Thyroid gland (tissue), 4 donors: ENCODE results near the gene RPL38. TPM values are rescaled to one million over a fixed set of nuclear protein-coding genes. Genes with fewer than 3 reads are reported as not detected.
A peak's percentile ranks its signal among the peaks of the same experiment; 100 is the strongest.

Source experiments
- DNase-seq, 2 donors: peaks; one replicate each; pipeline ENCODE4 v3.0.0-alpha.2; 2019
- H3K27ac ChIP-seq, 3 donors: fragments of 200-600 bp; sonication (generic); 1 replicate in 2 of 3; 2 replicates in 1 of 3; pipeline ENCODE4 v1.5.1; 2016 to 2019; ENCODE audit warnings: mild to moderate bottlenecking in 1 of 3, moderate library complexity in 1 of 3
- H3K27me3 ChIP-seq: fragments of 200-600 bp; sonication (generic); one replicate; pipeline ENCODE4 v1.5.1; 2019
- H3K36me3 ChIP-seq, 2 donors: fragments of 200-600 bp; sonication (generic); one replicate each; pipeline ENCODE4 v1.5.1; 2016 to 2019
- H3K4me1 ChIP-seq, 2 donors: fragments of 200-600 bp; sonication (generic); one replicate each; pipeline ENCODE4 v1.5.1; 2017 to 2019
- H3K4me3 ChIP-seq, 3 donors: fragments of 200-600 bp; sonication (generic); replicated peaks in 1 of 3; 1 replicate in 2 of 3; 2 replicates in 1 of 3; pipeline ENCODE4 v1.5.1; 2016; ENCODE audit warnings: mild to moderate bottlenecking in 1 of 3
- H3K9me3 ChIP-seq: fragments of 200-600 bp; sonication (generic); one replicate; pipeline ENCODE4 v1.5.1; 2017
- POLR2A ChIP-seq, 2 donors: fragments of 450-650 bp; IDR thresholded peaks; one replicate each; pipeline ENCODE4 v1.6.1; 2017; ENCODE audit warnings: antibody characterized with exemption in 2 of 2, mild to moderate bottlenecking in 2 of 2, moderate library complexity in 1 of 2
- WGBS, 2 donors: methylation state at CpG; one replicate each; pipeline ENCODE4 v1.1.5; 2017; 5-methylcytosine and 5-hydroxymethylcytosine counted together
- intact Hi-C: fragments of 100-400 bp; cut with DNase I; formaldehyde crosslinking; loops from one replicate; pipeline ENCODE4 v1.15.1; 2023
- total RNA-seq, 4 donors: library from RNA; depleted of rRNA; stranded (reverse); fragments of >200 nt; gene quantifications; one replicate each; pipeline ENCODE4 v1.2.3, GENCODE V29; 2016
- TF ChIP-seq, protein P1 (sequence below), 6 experiments: fragments of 200-600 bp in 3 of 6; fragments of 450-650 bp in 3 of 6; sonication (generic) in 3 of 6; IDR thresholded peaks; one replicate each; pipeline ENCODE4 v1.5.1; 2016 to 2019; ENCODE audit warnings: antibody characterized with exemption in 6 of 6, mild to moderate bottlenecking in 2 of 6, inconsistent platforms in 1 of 6, moderate library complexity in 1 of 6

The RPL38 gene
- total RNA-seq, 4 donors from 2014 or later, result 320 to 657 (median 412) TPM

DNA sequence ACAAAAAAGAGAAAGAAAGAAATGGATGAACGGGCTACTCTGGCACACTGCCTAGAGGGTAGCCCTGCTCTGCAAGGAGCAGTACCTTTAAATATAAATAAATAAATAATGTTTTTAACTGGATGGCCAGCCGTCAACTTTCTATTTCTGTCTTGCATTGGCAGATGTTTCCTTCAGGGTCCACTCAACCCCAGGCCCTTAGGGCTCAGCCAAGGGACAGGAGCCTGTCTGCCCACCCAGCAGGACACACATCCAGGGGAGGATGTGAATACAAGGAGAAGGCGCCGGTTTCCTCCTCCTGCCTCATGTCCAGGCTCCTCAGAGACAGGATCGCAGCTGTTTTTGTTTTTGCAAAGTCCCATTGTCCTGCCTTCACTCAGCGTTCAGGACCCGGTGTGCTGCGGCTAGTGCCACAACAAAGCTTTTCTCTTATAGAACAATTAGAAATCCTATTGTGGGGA is 32.5 kb downstream of the RPL38 start:
- Histone ChIP-seq H3K4me1 (peaks cover 55 to 78% of the 10 kb centered on the region in 2 donors), H3K27ac (peak overlapping the region; percentile 44 to 72 (median 55)), H3K4me3 (no peak overlapping the region), H3K36me3 (peaks cover 0 to 4% of the 10 kb centered on the region in 2 donors), H3K9me3 (no peaks in the 10 kb centered on the region), H3K27me3 (no peaks in the 10 kb centered on the region)
- peak; percentile 60 to 63 for DNase-seq
- no peak for TF ChIP-seq POLR2A (IDR thresholded peaks at IDR 0.05)
- TF ChIP-seq, protein P1, sequence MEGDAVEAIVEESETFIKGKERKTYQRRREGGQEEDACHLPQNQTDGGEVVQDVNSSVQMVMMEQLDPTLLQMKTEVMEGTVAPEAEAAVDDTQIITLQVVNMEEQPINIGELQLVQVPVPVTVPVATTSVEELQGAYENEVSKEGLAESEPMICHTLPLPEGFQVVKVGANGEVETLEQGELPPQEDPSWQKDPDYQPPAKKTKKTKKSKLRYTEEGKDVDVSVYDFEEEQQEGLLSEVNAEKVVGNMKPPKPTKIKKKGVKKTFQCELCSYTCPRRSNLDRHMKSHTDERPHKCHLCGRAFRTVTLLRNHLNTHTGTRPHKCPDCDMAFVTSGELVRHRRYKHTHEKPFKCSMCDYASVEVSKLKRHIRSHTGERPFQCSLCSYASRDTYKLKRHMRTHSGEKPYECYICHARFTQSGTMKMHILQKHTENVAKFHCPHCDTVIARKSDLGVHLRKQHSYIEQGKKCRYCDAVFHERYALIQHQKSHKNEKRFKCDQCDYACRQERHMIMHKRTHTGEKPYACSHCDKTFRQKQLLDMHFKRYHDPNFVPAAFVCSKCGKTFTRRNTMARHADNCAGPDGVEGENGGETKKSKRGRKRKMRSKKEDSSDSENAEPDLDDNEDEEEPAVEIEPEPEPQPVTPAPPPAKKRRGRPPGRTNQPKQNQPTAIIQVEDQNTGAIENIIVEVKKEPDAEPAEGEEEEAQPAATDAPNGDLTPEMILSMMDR (IDR thresholded peaks at IDR 0.05), result no peak
- intact Hi-C loops, result no loop called here
- 57% methylated on average over 8 of the region's 8 CpGs for WGBS, 2 donors

DNA sequence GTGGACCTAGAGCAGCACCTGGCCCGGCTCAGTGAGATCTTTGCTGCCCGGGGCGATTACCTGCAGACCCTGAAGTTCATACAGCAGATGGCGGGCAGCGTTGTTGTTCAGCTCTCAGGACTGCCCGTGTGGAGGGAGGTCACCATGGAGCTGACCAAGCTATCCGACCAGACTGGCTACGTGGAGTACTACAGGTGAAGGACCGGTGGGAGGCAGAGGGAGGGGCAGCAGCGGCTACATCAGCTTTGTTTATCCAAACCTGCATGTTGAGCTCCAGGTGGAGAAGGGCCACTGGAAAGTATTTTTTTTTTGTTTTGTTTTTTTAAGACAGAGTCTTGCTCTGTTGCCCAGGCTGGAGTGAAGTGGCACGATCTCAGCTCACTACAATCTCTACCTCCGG is 33.8 kb downstream of the RPL38 start:
- peaks cover 69 to 89% of the 10 kb centered on the region in 2 donors for H3K4me1 ChIP-seq
- no peak overlapping the region for H3K4me3 ChIP-seq
- peak overlapping the region; percentile 55 to 76 (median 72) for H3K27ac ChIP-seq
- TF ChIP-seq, protein P1 (IDR thresholded peaks at IDR 0.05), result no peak
- no peak for TF ChIP-seq POLR2A (IDR thresholded peaks at IDR 0.05)
- peak; percentile 79 to 85 for DNase-seq
- WGBS, 2 donors, result 44 to 62% methylated on average over 11 to 12 of the region's 12 CpGs
- H3K9me3 ChIP-seq, result no peaks in the 10 kb centered on the region
- H3K27me3 ChIP-seq, result no peaks in the 10 kb centered on the region
- intact Hi-C loops, result no loop called here
- H3K36me3 ChIP-seq, result no peaks in the 10 kb centered on the region

DNA sequence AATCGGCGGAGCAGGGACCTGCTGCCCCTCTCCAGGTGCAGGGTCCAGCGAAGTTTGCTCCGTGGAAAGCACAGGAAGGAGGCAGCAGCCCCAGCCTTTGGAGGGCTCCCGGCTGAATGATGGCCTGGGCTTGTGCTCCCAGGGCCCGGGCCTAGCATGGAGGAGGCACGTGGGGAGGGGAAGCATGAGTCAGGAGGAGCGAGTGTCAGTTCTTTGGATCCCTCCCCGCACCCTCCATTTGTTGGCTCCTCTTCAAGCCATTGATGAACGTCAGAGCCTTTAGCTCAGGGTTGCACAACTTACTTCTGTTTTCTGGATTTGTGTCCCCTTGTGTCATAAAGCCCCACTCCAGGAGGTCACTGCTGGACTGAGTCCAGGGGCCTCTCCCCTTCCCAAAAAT is 35.7 kb downstream of the RPL38 start:
- Histone ChIP-seq H3K9me3 (no peaks in the 10 kb centered on the region), H3K4me3 (no peak overlapping the region), H3K4me1 (peaks cover 69 to 85% of the 10 kb centered on the region in 2 donors), H3K27me3 (no peaks in the 10 kb centered on the region), H3K27ac (peak overlapping the region in 2 of 3 donors; percentile 36 to 69), H3K36me3 (no peaks in the 10 kb centered on the region)
- WGBS, 2 donors, result 51 to 60% methylated on average over 7 to 10 of the region's 10 CpGs
- intact Hi-C loops, result no loop called here
- no peak for TF ChIP-seq POLR2A (IDR thresholded peaks at IDR 0.05)
- TF ChIP-seq, protein P1 (IDR thresholded peaks at IDR 0.05), result no peak
- peak in 1 of 2 donors; percentile 26 for DNase-seq

DNA sequence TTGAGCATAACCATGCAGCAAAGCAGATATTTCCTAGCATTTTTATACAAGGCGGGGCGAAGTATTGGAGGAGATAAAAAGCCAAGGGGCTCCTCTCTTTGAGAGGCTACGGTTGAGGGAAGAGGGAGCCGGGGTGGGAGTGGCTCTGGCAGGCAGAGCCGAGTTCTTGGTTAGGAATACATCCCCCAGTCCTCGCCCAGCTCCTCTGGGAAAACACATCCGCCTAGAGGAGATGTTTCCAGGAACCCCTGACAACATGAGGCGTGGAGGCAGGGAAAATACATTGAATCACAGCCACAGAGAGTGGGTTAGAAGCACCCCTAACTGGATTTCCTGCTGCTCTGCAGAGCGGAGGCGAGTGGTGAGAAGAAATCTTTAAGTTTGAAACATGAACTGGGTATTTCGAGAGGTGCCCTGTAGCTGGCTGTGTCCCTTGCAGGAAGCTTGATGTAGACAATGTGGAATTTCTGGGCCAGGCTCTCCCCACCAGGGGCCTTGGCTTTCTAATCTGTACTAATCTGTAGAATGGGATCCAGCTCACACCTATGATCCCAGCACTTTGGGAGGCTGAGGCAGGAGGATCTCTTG is 37.2 kb downstream of the RPL38 start:
- H3K4me1 ChIP-seq, result peaks cover 53 to 72% of the 10 kb centered on the region in 2 donors
- no peak for TF ChIP-seq POLR2A (IDR thresholded peaks at IDR 0.05)
- TF ChIP-seq, protein P1 (IDR thresholded peaks at IDR 0.05), result no peak
- H3K4me3 ChIP-seq, result no peak overlapping the region
- peak; percentile 57 to 60 for DNase-seq
- H3K9me3 ChIP-seq, result no peaks in the 10 kb centered on the region
- no peaks in the 10 kb centered on the region for H3K27me3 ChIP-seq
- peak overlapping the region; percentile 57 to 74 (median 69) for H3K27ac ChIP-seq
- intact Hi-C loops, result no loop called here
- WGBS, 2 donors, result 24 to 29% methylated on average over 11 of the region's 11 CpGs
- H3K36me3 ChIP-seq, result no peaks in the 10 kb centered on the region

DNA sequence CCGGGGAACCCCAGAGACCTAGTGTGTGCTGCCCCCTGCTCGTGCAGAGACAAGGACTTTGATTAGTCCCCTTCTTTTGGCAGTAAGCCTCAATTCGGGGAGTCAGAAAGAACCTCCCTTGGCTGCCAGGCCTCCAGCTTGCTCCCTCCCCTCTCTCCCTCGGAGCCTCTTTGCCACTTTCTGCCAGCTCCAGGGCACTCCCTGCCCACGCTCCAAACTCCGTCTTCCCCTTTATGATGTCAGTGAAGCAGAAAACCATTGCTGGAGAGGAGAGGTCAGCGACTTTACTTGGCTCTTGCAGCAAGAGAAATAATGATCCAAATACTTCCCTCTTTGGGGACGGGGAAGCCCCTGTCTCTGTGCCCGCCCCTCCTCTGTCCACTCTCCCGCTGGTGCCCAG is 38.0 kb downstream of the RPL38 start:
- no peak for TF ChIP-seq POLR2A (IDR thresholded peaks at IDR 0.05)
- TF ChIP-seq, protein P1 (IDR thresholded peaks at IDR 0.05), result no peak
- no peaks in the 10 kb centered on the region for H3K36me3 ChIP-seq
- H3K9me3 ChIP-seq, result no peaks in the 10 kb centered on the region
- H3K4me3 ChIP-seq, result no peak overlapping the region
- peak; percentile 84 to 86 for DNase-seq
- intact Hi-C loops, result no loop called here
- WGBS, 2 donors, result 21% methylated on average over 10 of the region's 10 CpGs
- H3K27ac ChIP-seq, result peak overlapping the region; percentile 57 to 74 (median 69)
- H3K4me1 ChIP-seq, result peaks cover 46 to 64% of the 10 kb centered on the region in 2 donors
- no peaks in the 10 kb centered on the region for H3K27me3 ChIP-seq
